Retinal pigment epithelial cell (primary cell): ENCODE data around the gene MED15.
"Not testable (repeated sequence)": the region's sequence is repeated elsewhere in the genome, so short reads cannot be mapped to it uniquely, and the experiment has no call there.

ENCODE experiments used
- DNase-seq: peaks from one replicate; pipeline ENCODE4 v3.0.0-alpha.2; 2010; ENCODE audit warnings: low read depth
- H3K4me3 ChIP-seq: 2 replicates; pipeline ENCODE4 v1.5.1; 2011; ENCODE audit warnings: mild to moderate bottlenecking, low read length, control low read depth, moderate library complexity
- CTCF ChIP-seq: conservative IDR thresholded peaks from 2 replicates; pipeline ENCODE4 v1.5.1; 2011; ENCODE audit warnings: low read depth, low read length, control low read depth, inconsistent platforms

The MED15 gene

GRCh38 chr22:20588843-20589581 is 81.6 kb downstream of the MED15 start:
- DNase-seq, result no peak
- TF ChIP-seq CTCF, result no peak
- no peak overlapping the region for H3K4me3 ChIP-seq

GRCh38 chr22:20589614-20590476 is 82.4 kb downstream of the MED15 start:
- no peak overlapping the region for H3K4me3 ChIP-seq
- no peak for DNase-seq
- TF ChIP-seq CTCF, result no peak

DNA sequence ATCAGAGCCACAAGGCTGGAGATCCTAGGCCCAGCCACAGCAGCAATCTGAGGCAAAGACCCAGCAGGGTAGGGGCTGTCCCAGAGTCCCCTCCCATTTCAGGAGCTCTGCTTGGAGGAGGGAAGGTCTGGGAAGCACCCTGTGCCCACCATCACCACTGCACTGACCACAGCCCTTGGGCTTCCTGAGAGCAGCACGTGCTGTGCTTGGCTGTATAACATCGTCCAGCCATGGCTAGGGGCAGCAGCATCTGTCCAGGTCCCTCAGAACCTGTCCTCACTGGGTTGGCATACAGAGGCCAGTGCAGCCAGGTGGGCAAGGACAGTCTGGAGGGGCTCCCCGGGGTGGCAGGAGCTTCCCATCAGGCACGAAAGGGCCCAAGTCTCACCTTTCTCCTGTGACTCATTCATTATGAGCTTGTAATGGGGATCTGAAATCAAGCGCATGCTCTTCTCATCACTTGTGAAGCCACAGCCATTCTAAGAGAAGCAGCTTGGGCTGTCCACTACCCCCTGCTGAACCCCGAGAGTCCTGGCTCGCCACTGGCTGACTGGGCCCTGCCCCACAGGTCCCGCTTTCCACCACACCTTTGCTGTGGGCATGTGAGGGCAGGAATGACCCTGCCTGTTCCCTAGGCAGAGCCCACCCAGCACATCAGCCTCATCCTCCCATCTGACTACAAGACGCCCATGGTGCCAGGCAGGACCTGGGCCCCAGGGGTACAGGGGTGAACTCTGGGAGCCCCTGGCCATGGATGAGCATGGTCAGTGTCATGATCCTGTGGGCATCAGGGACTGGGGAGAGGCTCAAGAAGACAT is 83.3 kb downstream of the MED15 start:
- DNase-seq, result no peak
- no peak overlapping the region for H3K4me3 ChIP-seq
- TF ChIP-seq CTCF, result no peak

DNA sequence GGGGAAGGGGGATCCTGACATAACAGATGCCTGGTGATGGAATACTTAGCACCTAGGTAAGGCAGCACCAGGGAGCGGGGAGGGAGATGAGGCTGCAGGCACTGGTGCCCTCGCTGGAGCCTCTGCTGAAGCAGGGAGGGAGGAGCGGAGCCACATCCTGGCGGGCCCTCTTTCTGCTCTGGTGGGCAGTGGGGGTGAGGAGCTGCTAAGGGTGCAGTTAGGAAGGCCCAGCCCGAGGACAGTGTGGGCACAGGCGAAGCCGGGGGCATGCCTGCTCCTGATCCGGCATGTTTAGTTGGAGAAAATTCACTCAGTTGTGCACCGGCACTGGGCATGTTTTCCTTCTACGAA is 83.9 kb downstream of the MED15 start:
- H3K4me3 ChIP-seq, result no peak overlapping the region
- no peak for TF ChIP-seq CTCF
- DNase-seq, result no peak

DNA sequence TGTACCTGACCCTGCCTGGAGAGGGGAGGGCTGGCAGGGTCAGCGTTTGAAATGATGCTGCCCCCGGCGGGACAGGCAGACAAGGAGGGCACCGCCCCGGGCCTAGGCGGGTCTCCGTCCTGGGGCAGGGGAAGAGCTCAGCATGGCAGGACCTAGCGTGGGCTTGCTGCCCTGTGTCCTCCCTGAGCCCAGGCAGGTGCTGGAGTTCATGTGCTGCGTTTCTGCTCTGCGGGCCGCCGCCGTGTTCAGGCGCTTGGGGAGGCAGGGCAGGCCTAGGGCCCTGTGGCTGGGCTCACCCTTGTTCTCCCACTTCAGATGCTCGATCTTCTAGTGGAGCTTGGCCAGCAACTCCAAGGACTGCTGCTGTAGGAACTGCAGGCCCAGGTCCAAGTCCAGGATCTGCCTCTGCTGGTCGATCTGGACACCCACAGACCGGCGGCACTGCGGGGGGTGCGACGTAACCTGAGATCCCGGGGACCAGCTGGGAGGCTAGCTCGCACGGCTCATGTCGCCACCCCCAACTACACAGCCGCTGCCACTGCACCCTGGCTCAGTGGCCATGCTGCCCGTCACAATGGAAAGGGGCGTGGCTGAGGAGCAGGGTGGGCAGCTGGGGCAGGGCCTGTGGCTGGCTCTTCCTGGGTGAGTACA is 84.4 kb downstream of the MED15 start:
- no peak for TF ChIP-seq CTCF
- DNase-seq, result no peak
- H3K4me3 ChIP-seq, result no peak overlapping the region

GRCh38 chr22:20594038-20594437 is 86.6 kb downstream of the MED15 start:
- not testable (repeated sequence) for DNase-seq, H3K4me3 ChIP-seq

DNA sequence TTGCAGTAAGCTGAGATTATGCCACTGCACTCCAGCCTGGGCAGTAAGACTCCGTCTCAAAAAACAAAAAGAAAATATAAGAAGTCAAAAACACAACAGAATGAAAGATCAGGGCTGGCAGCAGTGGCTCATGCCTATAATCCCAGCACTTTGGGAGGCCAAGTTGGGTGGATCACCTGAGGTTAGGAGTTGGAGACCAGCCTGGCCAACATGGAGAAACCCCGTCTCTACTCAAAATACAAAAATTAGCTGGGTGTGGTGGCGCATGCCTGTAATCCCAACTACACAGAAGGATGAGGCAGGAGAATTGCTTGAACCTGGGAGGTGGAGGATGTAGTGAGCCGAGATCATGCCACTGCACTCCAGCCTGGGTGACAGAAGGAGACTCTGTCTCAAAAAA is 87.1 kb downstream of the MED15 start:
- DNase-seq, H3K4me3 ChIP-seq: not testable (repeated sequence)
